GM13977 (cell line): ENCODE results near the gene CDH4.

Source experiments
- DNase-seq: peaks from one replicate; pipeline ENCODE4 v3.0.0; 2012; ENCODE audit warnings: low spot score
- CTCF ChIP-seq: IDR thresholded peaks from 2 replicates; pipeline ENCODE4 v1.5.1; 2012; ENCODE audit warnings: mild to moderate bottlenecking, control low read depth; ENCODE audit not compliant: insufficient read depth; ENCODE audit errors: extremely low read depth, missing control alignments
- in situ Hi-C: fragments of 300-500 bp; cut with MboI; formaldehyde crosslinking; loops from one replicate; pipeline ENCODE4 v1.12.0; 2022; ENCODE audit warnings: low sequenced_read_pairs, low pct_unique_long_range_greater_than_20kb, mixed read lengths, inconsistent platforms; ENCODE audit not compliant: unreplicated experiment

Gene CDH4

DNA sequence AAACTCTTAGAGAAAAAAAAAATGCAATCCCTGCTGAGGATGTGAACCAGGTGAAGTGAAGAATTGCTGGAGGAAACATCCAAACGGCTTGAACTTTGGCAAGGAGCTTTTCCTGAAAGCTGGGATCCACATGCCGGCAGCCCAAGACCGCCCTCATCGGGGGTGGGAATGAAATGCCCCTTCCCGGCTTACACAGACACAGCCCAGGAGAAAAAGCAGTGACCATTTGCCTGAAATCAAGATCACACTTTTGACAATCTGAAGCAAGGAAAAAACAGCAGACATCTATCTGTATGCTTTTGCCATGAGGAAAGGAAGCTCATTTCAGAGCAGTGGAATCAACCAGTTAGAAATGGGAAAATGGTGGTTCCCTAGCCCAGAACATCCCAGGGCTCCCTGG lies 559.1 kb downstream of the CDH4 start:
- DNase-seq, result no peak
- TF ChIP-seq CTCF, result no peak
- in situ Hi-C loops, result no loop called here

GRCh38 chr20:61812121-61812844 lies 560.2 kb downstream of the CDH4 start:
- DNase-seq, result no peak
- in situ Hi-C loops, result no loop called here
- TF ChIP-seq CTCF, result no peak

DNA sequence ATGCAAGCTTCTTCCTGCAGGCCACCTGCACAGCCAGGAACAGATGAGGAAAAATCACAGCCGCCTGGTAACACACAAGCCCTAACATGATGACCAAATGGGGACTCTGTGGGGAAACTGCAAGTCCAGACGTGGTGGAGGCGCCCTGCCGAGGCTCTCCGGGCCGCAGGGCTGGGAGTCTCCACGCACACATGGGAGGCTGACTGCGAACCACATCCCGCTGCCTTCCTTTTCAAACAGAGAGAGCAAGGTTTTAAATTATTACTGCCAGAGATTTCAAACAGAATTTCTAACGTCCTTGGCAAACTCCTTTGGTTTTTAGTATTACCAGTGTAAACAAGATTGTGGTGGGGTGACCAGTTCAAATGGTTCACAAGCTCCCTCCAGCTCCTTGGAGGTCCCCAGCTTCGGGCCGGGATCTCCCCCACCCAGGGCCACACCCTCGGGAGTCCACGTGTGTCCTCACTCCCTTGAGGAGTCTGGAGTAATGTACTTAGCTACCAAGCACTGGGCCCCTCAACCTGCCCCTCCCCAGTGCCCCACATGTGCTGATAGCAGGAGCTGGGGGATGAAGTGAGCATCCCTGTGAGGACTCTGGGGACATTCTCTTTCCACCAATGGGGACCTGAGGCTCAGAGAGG lies 560.9 kb downstream of the CDH4 start:
- TF ChIP-seq CTCF, result no peak
- in situ Hi-C loops, result no loop called here
- no peak for DNase-seq

DNA sequence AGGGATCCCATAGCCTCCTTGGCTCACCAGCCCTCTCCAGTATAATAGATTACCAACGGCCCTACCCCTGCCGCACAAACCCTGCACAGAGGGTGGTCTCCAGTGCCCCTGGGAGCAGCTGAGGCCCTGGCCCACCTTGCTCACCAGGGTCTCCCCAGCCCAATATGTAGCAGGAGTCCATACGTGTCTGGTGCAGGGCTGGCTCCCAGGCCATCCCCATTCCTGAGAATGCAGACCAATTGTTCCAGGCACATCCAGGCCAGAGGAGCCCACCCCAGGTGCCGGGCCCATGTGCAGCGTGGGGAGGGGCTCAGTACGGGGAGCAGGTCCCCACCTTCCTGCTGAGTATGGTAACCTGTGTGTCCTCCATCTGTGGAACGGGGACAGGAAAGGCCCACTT lies 561.7 kb downstream of the CDH4 start:
- DNase-seq, result no peak
- TF ChIP-seq CTCF, result no peak
- in situ Hi-C loops, result no loop called here

DNA sequence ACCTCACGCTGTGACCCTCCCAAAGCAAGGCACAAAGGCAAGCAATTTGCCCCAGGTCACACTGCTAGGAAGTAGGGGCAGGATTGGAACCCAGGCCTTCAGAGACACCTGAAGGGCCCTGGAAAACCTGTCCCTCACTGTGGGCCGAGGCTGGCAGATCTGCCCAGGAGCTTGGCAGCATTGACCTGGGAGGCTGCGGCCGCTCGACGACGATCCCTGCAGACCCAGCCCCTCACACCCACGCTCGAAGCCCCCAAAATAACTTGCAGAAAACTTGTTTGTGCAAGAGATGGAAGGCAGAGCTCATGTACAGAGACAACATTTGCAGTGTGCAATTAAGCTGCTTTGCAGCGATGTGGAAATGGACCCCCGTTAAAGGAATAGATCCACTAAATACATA lies 562.2 kb downstream of the CDH4 start:
- no peak for DNase-seq
- in situ Hi-C loops, result no loop called here
- TF ChIP-seq CTCF, result no peak

- DNase-seq, result no peak
- in situ Hi-C loops, result no loop called here
- TF ChIP-seq CTCF, result no peak
These were observed 562.7 kb downstream of the CDH4 start for GRCh38 chr20:61814726-61815125.
